Small intestine (tissue), 7 donors: ENCODE results near the gene MDFI. TPM values are rescaled to one million over a fixed set of nuclear protein-coding genes. Genes with fewer than 3 reads are reported as not detected.

ENCODE experiments used
- DNase-seq, 2 donors: peaks; one replicate each; pipeline versions ENCODE4 v3.0.0 to v3.0.0-alpha.2; 2013
- FAIRE-seq: peaks from 2 replicates; lab custom pipeline; 2012; peaks lifted over from hg19 to GRCh38; lab: Jason Lieb, UNC
- H3K27ac ChIP-seq, 3 donors: one replicate each; pipeline ENCODE4 v1.5.1; 2013; ENCODE audit warnings: low read length in 2 of 3, mild to moderate bottlenecking in 2 of 3, control low read depth in 1 of 3, inconsistent platforms in 1 of 3, low read depth in 1 of 3, moderate library complexity in 1 of 3
- H3K27me3 ChIP-seq, 3 donors: one replicate each; pipeline ENCODE4 v1.6.1; 2013; ENCODE audit warnings: low read length in 3 of 3, inconsistent platforms in 1 of 3; ENCODE audit not compliant: control insufficient read depth in 3 of 3, insufficient read depth in 3 of 3
- H3K36me3 ChIP-seq, 3 donors: one replicate each; pipeline ENCODE4 v1.6.1; 2013; ENCODE audit warnings: low read length in 3 of 3, inconsistent platforms in 1 of 3, low read depth in 1 of 3, mild to moderate bottlenecking in 1 of 3, moderate library complexity in 1 of 3; ENCODE audit not compliant: control insufficient read depth in 3 of 3, insufficient read depth in 2 of 3
- H3K4me1 ChIP-seq, 3 donors: one replicate each; pipeline ENCODE4 v1.6.1; 2013; ENCODE audit warnings: low read length in 2 of 3, inconsistent platforms in 1 of 3, low read depth in 1 of 3, mild to moderate bottlenecking in 1 of 3, moderate library complexity in 1 of 3; ENCODE audit not compliant: control insufficient read depth in 3 of 3, insufficient read depth in 2 of 3
- H3K4me3 ChIP-seq, 3 donors: one replicate each; pipeline ENCODE4 v1.5.1; 2013; ENCODE audit warnings: low read length in 3 of 3, control low read depth in 1 of 3, inconsistent platforms in 1 of 3, low read depth in 1 of 3, mild to moderate bottlenecking in 1 of 3, moderate library complexity in 1 of 3
- H3K9me3 ChIP-seq, 2 donors: one replicate each; pipeline ENCODE4 v1.6.1; 2013; ENCODE audit warnings: low read depth in 1 of 2, low read length in 1 of 2; ENCODE audit not compliant: control insufficient read depth in 2 of 2, insufficient read depth in 1 of 2
- WGBS, 3 donors: extraction: QIAGEN DNeasy Blood & Tissue Kit; methylation state at CpG; one replicate each; pipeline ENCODE4 v1.1.7; 2013; 5-methylcytosine and 5-hydroxymethylcytosine counted together
- polyA plus RNA-seq, 4 donors: library from polyadenylated mRNA; stranded (reverse) in 3 of 4; unstranded in 1 of 4; fragments of 200-250 nt in 3 of 4; fragments of 120-200 nt in 1 of 4; gene quantifications; one replicate each; pipeline versions ENCODE4 v1.2.1 to v1.2.3, GENCODE V29; 2013
- donor health status: healthy with polysubstance abuse.
- donor health status: control.
- donor health status: control.
- donor health status: Bipolar disorder and iron deficiency.
- donor health status: healthy.

MDFI gene
- polyA plus RNA-seq, 4 donors, result 0.81 to 22.9 (median 4.0) TPM

DNA sequence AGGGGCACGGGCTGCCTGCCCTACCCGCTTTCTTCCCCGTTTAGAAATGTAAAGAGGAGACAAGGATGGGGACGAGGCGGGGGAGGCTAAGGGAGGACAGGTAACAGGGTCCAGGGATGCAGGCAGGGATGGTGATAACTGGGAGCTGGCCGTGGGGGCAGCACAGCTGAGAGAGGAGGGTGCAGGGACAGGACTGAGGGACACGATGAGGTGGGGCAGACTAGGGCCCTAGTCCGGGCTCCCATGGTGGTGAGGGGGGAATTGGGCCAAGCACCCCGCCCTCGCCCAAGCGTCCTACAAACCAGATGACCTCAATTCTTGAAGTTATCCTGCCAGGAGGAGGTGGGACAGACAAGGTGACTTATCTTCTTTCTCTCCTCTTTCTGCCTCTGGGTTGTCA is 44.4 kb upstream of the MDFI start:
- WGBS, 3 donors, result 89 to 93% (median 91%) methylated on average over 11 of the region's 11 CpGs
- peaks cover 2 to 100% (median 10%) of the 10 kb centered on the region in 3 donors for H3K36me3 ChIP-seq
- no peaks in the 10 kb centered on the region for H3K9me3 ChIP-seq
- peaks cover 0 to 25% (median 0%) of the 10 kb centered on the region in 3 donors for H3K4me1 ChIP-seq
- FAIRE-seq (no peak), DNase-seq (no peak)
- H3K4me3 ChIP-seq, result no peak overlapping the region
- no peaks in the 10 kb centered on the region for H3K27me3 ChIP-seq
- no peak overlapping the region for H3K27ac ChIP-seq

DNA sequence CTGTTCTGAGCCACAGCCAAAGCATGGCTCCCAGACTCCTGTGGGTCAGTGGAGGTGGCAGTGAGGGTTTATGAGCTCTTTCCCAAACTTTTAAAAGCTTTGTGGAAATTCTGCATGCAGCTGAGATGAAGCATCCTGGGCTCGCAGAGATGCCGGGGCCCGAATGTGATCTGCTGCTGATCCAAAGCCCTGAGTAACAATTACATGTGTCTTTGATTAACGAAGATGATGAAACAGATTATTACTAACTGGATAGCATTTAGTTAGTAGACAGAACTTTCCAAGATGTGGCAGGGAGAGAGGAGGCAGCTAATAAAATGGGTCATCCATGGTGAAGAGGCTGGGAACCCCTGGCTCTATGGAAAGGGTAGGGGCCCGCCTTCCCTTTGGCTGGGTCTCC is 43.9 kb upstream of the MDFI start:
- Histone ChIP-seq H3K9me3 (no peaks in the 10 kb centered on the region), H3K4me1 (peaks cover 0 to 24% (median 0%) of the 10 kb centered on the region in 3 donors), H3K27ac (no peak overlapping the region), H3K4me3 (no peak overlapping the region), H3K27me3 (no peaks in the 10 kb centered on the region), H3K36me3 (peaks cover 2 to 100% (median 12%) of the 10 kb centered on the region in 3 donors)
- WGBS, 3 donors, result 93 to 98% (median 95%) methylated on average over 5 of the region's 5 CpGs
- DNase-seq, result no peak
- no peak for FAIRE-seq

DNA sequence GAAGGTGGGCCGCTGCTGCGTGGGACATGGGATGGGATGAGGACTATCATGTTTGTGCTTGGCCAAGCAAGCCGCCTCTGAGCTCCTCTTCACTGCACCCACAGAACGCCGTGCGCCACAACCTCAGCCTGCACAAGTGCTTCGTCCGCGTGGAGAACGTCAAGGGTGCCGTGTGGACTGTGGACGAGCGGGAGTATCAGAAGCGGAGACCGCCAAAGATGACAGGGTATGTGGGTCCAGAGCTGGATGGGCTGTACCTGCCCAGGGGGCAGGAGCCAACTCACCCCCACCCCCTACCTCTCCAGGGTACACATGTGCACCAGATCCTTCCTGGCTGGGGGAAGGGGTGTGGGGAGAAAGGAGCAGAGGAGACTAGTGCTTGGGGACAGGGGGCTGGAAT is 43.5 kb upstream of the MDFI start:
- WGBS, 3 donors, result 93 to 96% (median 94%) methylated on average over 15 of the region's 15 CpGs
- no peak overlapping the region for H3K4me3 ChIP-seq
- no peaks in the 10 kb centered on the region for H3K9me3 ChIP-seq
- H3K4me1 ChIP-seq, result peaks cover 0 to 20% (median 0%) of the 10 kb centered on the region in 3 donors
- no peaks in the 10 kb centered on the region for H3K27me3 ChIP-seq
- H3K27ac ChIP-seq, result no peak overlapping the region
- DNase-seq (no peak), FAIRE-seq (no peak)
- H3K36me3 ChIP-seq, result peaks cover 2 to 100% (median 12%) of the 10 kb centered on the region in 3 donors

DNA sequence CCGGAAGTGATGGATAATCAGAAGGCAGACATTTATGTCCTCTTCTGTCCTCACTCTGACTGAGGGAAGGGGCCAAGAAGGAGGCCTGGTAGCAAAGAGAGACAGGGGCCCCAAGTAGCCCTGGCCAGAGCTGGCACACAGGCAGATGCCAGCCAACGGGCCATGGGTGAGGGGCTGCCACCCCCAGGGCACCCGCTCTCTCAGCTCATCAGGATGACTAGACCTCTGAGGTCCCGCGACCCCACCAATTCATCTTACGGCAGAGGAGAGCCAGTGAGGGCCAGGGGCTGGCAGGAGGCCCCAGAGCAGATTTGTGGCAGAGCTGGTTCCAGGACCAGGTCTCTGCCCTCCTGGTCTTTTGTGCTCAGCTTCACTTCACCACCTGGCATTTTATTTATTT is 43.1 kb upstream of the MDFI start:
- no peaks in the 10 kb centered on the region for H3K9me3 ChIP-seq
- FAIRE-seq (no peak), DNase-seq (no peak)
- WGBS, 3 donors, result 92 to 93% (median 92%) methylated on average over 6 of the region's 6 CpGs
- no peaks in the 10 kb centered on the region for H3K27me3 ChIP-seq
- no peak overlapping the region for H3K4me3 ChIP-seq
- no peak overlapping the region for H3K27ac ChIP-seq
- peaks cover 0 to 16% (median 0%) of the 10 kb centered on the region in 3 donors for H3K4me1 ChIP-seq
- peaks cover 2 to 100% (median 12%) of the 10 kb centered on the region in 3 donors for H3K36me3 ChIP-seq

DNA sequence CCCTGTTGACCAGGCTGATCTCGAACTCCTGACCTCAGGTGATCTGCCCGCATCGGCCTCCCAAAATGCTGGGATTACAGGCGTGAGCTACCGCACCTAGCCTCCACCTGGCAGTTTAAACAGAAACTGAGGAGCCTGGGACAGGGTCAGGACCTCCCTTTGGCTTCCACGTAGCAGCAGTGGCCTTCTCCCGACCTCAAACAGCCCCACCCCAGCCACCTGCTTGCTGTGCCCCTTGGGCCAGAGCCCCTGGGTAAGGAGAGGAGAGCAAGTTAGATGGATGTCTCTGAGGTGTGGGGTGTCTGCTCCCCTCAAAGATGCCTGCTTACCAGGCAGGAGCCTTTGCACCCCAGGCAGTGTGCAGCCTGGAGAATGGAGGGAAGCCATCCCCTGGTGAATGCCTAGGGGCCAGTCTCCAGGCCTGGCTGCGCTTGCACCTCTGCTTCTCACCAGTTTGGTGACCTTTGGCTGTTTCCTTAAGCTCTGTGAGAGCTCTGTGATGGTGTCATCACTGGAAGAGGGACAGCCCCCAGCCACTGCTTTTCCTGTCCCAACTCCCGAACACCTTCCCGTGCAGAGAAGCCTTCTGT is 42.1 kb upstream of the MDFI start:
- DNase-seq, result no peak
- WGBS, 3 donors, result 81 to 86% (median 85%) methylated on average over 10 of the region's 10 CpGs

DNA sequence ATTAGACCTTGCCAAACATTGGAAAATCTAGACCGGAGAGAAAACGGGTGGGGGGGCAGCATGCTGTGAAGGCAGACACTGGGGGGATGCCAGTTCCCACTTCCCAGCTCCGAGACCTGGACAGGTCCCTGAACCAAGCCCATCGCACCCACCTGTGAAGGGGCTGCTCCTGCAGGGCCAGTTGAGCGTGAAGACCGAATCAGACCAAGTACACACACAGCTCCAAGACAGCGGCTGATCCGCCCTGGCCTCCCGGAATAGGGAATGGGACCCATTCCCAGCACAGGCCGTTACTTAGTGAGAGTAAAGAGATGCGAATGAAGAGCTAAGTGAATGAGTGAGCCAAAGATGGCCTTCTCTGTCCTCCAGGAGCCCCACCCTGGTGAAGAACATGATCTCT is 41.5 kb upstream of the MDFI start:
- WGBS, 3 donors, result 93 to 95% (median 94%) methylated on average over 11 of the region's 11 CpGs
- no peak overlapping the region for H3K27ac ChIP-seq
- DNase-seq (no peak), FAIRE-seq (no peak)
- H3K36me3 ChIP-seq, result peaks cover 2 to 95% (median 12%) of the 10 kb centered on the region in 3 donors
- H3K9me3 ChIP-seq, result no peaks in the 10 kb centered on the region
- H3K4me3 ChIP-seq, result no peak overlapping the region
- peaks cover 0 to under 1% (median 0%) of the 10 kb centered on the region in 3 donors for H3K4me1 ChIP-seq
- no peaks in the 10 kb centered on the region for H3K27me3 ChIP-seq

More for the DNA sequence above, 42.1 kb upstream of the MDFI start:
- no peak for FAIRE-seq
- H3K4me1 ChIP-seq, result peaks cover 0 to 7% (median 0%) of the 10 kb centered on the region in 3 donors
- peaks cover 2 to 100% (median 12%) of the 10 kb centered on the region in 3 donors for H3K36me3 ChIP-seq
- H3K9me3 ChIP-seq, result no peaks in the 10 kb centered on the region
- H3K27me3 ChIP-seq, result no peaks in the 10 kb centered on the region
- no peak overlapping the region for H3K27ac ChIP-seq
- no peak overlapping the region for H3K4me3 ChIP-seq

DNA sequence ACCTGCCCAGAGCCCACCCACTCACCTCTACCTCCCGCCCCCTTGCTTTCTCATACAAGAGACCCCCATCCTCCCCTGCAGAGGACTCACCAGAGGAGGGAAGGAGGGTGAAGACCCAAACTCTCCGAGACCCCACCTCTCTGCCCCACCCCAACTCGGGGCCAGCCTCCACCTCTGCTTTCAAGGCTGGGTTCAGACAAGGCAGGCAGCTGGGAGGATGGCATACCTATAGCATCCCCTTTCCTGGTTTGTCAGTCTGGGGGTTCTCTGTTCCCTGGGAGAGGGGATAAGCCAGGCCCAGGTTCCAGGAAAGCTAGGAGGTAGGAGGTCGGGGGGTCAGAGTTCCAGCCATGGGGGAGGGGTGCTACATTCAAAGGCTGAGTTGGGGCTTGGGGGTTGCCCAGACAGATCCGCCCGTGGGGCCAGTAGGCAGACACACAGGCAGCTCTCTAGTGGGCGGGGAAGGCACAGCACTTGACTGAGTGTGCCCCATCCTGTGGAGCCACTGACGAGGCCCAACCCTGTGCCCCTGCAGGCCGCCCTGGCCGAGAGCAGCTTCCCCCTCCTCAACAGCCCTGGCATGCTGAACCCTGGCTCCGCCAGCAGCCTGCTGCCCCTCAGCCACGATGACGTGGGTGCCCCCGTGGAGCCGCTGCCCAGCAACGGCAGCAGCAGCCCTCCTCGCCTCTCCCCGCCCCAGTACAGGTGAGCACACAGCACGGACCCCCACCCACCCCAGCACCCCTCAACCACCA is 40.8 kb upstream of the MDFI start:
- no peaks in the 10 kb centered on the region for H3K9me3 ChIP-seq
- DNase-seq (no peak), FAIRE-seq (no peak)
- H3K27ac ChIP-seq, result no peak overlapping the region
- H3K4me3 ChIP-seq, result no peak overlapping the region
- no peaks in the 10 kb centered on the region for H3K27me3 ChIP-seq
- H3K36me3 ChIP-seq, result peaks cover 2 to 89% (median 12%) of the 10 kb centered on the region in 3 donors
- H3K4me1 ChIP-seq, result peaks cover 0 to 3% (median 0%) of the 10 kb centered on the region in 3 donors
- WGBS, 3 donors, result 79 to 89% (median 84%) methylated on average over 10 to 19 of the region's 19 CpGs

DNA sequence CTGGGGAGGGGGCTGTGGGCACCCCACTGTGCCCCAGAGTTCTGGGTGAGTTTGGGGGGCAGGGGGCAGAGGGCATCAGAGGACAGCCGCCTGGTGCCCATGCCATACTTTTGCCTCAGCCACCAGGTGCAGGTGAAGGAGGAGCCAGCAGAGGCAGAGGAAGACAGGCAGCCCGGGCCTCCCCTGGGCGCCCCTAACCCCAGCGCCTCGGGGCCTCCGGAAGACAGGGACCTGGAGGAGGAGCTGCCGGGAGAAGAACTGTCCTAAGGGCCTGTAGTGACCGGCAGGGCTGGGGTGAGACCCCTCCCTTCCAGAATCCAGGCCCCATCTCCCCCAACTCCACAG is 39.6 kb upstream of the MDFI start:
- Histone ChIP-seq H3K27ac (no peak overlapping the region), H3K36me3 (peaks cover 0 to 77% (median 12%) of the 10 kb centered on the region in 3 donors), H3K27me3 (no peaks in the 10 kb centered on the region), H3K4me1 (peaks cover 0 to 9% (median 0%) of the 10 kb centered on the region in 3 donors), H3K9me3 (no peaks in the 10 kb centered on the region), H3K4me3 (no peak overlapping the region)
- WGBS, 3 donors, result 83 to 94% (median 86%) methylated on average over 6 to 8 of the region's 8 CpGs
- FAIRE-seq (no peak), DNase-seq (no peak)
